OCI-LY1 (cell line): ENCODE data around the gene PSPN.
A peak's percentile ranks its signal among the peaks of the same experiment; 100 is the strongest.
"Not testable (repeated sequence)": the region's sequence is repeated elsewhere in the genome, so short reads cannot be mapped to it uniquely, and the experiment has no call there.

Experiments used
- H2AFZ ChIP-seq: fragments of 200-600 bp; sonication (generic), shearing (Covaris generic); 2 replicates; pipeline ENCODE4 v1.6.0; 2014; ENCODE audit warnings: antibody characterized with exemption, mild to moderate bottlenecking, low read length
- H3F3A ChIP-seq: fragments of 200-600 bp; sonication (generic), shearing (Covaris generic); 2 replicates; pipeline ENCODE4 v1.6.0; 2014; ENCODE audit warnings: mild to moderate bottlenecking, antibody characterized with exemption, low read length, moderate library complexity; ENCODE audit not compliant: insufficient read depth
- H3K27ac ChIP-seq: fragments of 200-600 bp; sonication (generic); 2 replicates; pipeline ENCODE4 v1.5.1; 2014; ENCODE audit warnings: low read length, mixed run types, mild to moderate bottlenecking, low read depth; ENCODE audit not compliant: poor library complexity, severe bottlenecking
- H3K27me3 ChIP-seq: fragments of 200-600 bp; sonication (generic); 2 replicates; pipeline ENCODE4 v1.6.0; 2014; ENCODE audit warnings: antibody characterized with exemption, mild to moderate bottlenecking, low read length, moderate library complexity; ENCODE audit not compliant: insufficient read depth
- H3K36me3 ChIP-seq: fragments of 200-600 bp; sonication (generic); 2 replicates; pipeline ENCODE4 v1.6.1; 2014; ENCODE audit warnings: mild to moderate bottlenecking, antibody characterized with exemption, low read length, moderate library complexity, mixed read lengths; ENCODE audit not compliant: insufficient read depth
- H3K4me1 ChIP-seq: fragments of 200-600 bp; sonication (generic); 2 replicates; pipeline ENCODE4 v1.5.1; 2014; ENCODE audit warnings: mild to moderate bottlenecking, low read length, moderate library complexity; ENCODE audit not compliant: insufficient read depth, severe bottlenecking
- H3K4me2 ChIP-seq: fragments of 200-600 bp; sonication (generic), shearing (Covaris generic); 2 replicates; pipeline ENCODE4 v1.6.1; 2014; ENCODE audit warnings: low read length
- H3K4me3 ChIP-seq: fragments of 200-600 bp; sonication (generic); 2 replicates; pipeline ENCODE4 v1.5.1; 2014; ENCODE audit warnings: low read length, low read depth, mild to moderate bottlenecking, mixed read lengths; ENCODE audit not compliant: poor library complexity, severe bottlenecking
- H3K79me2 ChIP-seq: fragments of 200-600 bp; shearing (Covaris generic); 2 replicates; pipeline ENCODE4 v1.6.1; 2016; ENCODE audit warnings: mixed run types, low read length, mixed read lengths; ENCODE audit not compliant: insufficient read depth
- H3K9ac ChIP-seq: fragments of 200-600 bp; sonication (generic), shearing (Covaris generic); 2 replicates; pipeline ENCODE4 v1.6.1; 2014; ENCODE audit warnings: mild to moderate bottlenecking, low read length, mixed read lengths
- H3K9me2 ChIP-seq: fragments of 200-600 bp; sonication (generic), shearing (Covaris generic); 2 replicates; pipeline ENCODE4 v1.6.1; 2014; ENCODE audit warnings: low read depth, mild to moderate bottlenecking, low read length, mixed read lengths
- H3K9me3 ChIP-seq: fragments of 200-600 bp; shearing (Covaris generic); 2 replicates; pipeline ENCODE4 v1.6.1; 2014; ENCODE audit warnings: low read length, mixed read lengths
- H4K20me1 ChIP-seq: fragments of 200-600 bp; sonication (generic), shearing (Covaris generic); 2 replicates; pipeline ENCODE4 v1.6.0; 2016; ENCODE audit warnings: mild to moderate bottlenecking, low read length; ENCODE audit not compliant: insufficient read depth
- EZH2 ChIP-seq: fragments of 200-600 bp; sonication (generic), shearing (Covaris generic); IDR thresholded peaks from 2 replicates; pipeline ENCODE4 v1.8.0; 2017; ENCODE audit warnings: borderline replicate concordance, mixed run types, mild to moderate bottlenecking, antibody characterized with exemption, low read length, moderate library complexity, mixed read lengths
- TF ChIP-seq, protein P1 (sequence below): fragments of 200-600 bp; sonication (generic), shearing (Covaris generic); IDR thresholded peaks from 2 replicates; pipeline ENCODE4 v1.5.1; 2017; ENCODE audit warnings: mild to moderate bottlenecking, antibody characterized with exemption, low read length, moderate library complexity, mixed read lengths

Gene PSPN

DNA sequence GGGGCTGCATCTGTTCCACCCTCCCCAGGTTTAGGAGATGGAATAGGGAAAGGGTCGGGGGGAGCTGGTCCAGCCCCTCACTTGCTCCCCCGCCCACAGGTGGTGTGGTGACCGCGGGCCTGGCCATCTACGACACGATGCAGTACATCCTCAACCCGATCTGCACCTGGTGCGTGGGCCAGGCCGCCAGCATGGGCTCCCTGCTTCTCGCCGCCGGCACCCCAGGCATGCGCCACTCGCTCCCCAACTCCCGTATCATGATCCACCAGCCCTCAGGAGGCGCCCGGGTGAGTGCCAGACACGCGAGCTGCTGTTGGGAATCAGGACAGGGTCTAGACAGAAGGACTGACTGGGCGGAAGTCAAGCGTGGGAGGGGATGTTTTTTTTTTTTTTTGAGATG is 11.4 kb downstream of the PSPN start:
- H3K27me3 ChIP-seq = no peaks in the 10 kb centered on the region
- H3K4me1 ChIP-seq = peaks cover 14% of the 10 kb centered on the region
- H3K27ac ChIP-seq = no peak overlapping the region
- peaks cover 49% of the 10 kb centered on the region for H3K36me3 ChIP-seq
- no peaks in the 10 kb centered on the region for H3K9me2 ChIP-seq
- H3F3A ChIP-seq = no peaks in the 10 kb centered on the region
- H3K79me2 ChIP-seq = no peaks in the 10 kb centered on the region
- no peaks in the 10 kb centered on the region for H4K20me1 ChIP-seq
- H3K9ac ChIP-seq = no peak overlapping the region
- no peaks in the 10 kb centered on the region for H3K9me3 ChIP-seq
- no peak overlapping the region for H3K4me3 ChIP-seq
- no peak overlapping the region for H3K4me2 ChIP-seq
- no peak for TF ChIP-seq EZH2
- TF ChIP-seq, protein P1, sequence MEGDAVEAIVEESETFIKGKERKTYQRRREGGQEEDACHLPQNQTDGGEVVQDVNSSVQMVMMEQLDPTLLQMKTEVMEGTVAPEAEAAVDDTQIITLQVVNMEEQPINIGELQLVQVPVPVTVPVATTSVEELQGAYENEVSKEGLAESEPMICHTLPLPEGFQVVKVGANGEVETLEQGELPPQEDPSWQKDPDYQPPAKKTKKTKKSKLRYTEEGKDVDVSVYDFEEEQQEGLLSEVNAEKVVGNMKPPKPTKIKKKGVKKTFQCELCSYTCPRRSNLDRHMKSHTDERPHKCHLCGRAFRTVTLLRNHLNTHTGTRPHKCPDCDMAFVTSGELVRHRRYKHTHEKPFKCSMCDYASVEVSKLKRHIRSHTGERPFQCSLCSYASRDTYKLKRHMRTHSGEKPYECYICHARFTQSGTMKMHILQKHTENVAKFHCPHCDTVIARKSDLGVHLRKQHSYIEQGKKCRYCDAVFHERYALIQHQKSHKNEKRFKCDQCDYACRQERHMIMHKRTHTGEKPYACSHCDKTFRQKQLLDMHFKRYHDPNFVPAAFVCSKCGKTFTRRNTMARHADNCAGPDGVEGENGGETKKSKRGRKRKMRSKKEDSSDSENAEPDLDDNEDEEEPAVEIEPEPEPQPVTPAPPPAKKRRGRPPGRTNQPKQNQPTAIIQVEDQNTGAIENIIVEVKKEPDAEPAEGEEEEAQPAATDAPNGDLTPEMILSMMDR = no peak
- no peak overlapping the region for H2AFZ ChIP-seq

DNA sequence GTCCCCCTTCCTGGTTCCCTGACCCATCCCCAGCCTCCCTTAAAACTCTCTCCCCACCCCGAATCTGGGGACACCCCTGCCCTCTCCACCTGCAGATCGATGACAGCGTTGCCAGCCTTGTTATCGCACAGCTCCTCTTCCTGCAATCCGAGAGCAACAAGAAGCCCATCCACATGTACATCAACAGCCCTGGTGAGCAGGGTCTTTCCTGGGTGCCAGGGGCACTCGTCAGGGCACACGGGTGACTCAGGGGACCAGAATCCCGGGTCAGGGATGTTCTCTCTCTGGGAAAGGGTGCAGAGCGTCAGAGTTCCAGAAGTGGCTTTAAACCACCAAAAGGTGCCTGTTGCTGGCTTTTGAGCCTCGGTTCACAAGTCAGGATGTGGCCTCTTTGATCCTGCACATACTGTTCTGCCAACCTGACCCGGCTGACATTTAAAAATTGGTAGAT is 13.4 kb downstream of the PSPN start:
- Histone ChIP-seq H3K36me3 (peaks cover 30% of the 10 kb centered on the region), H3K4me3 (peak overlapping the region; percentile 82), H3K9me3 (no peaks in the 10 kb centered on the region), H3K9ac (peak overlapping the region; percentile 89), H2AFZ (no peak overlapping the region), H3K9me2 (no peaks in the 10 kb centered on the region), H3K4me1 (peaks cover 14% of the 10 kb centered on the region), H3F3A (no peaks in the 10 kb centered on the region), H3K79me2 (no peaks in the 10 kb centered on the region), H3K27me3 (no peaks in the 10 kb centered on the region), H3K4me2 (peak overlapping the region; percentile 80), H3K27ac (peak overlapping the region; percentile 27), H4K20me1 (no peaks in the 10 kb centered on the region)
- TF ChIP-seq, protein P1 = no peak
- no peak for TF ChIP-seq EZH2

DNA sequence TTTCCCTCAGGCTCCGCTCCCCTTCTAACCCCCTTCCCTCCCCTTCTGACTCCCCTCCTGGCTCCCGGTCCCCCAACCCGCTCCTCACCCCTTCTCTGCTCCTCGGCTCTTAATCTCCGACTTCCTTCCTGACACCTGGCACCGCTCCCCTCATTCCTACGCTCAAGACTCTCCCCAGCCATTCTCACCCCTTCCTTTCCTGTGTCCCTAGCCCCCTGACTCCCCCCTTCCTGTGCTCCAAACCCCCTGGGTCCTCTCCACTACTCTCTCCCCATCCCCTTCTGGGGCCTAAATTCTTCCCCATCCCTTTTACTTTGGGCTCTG is 13.7 kb downstream of the PSPN start:
- Histone ChIP-seq H3K9ac (peak overlapping the region; percentile 89), H2AFZ (no peak overlapping the region), H3K36me3 (peaks cover 26% of the 10 kb centered on the region), H3K9me3 (no peaks in the 10 kb centered on the region), H3K4me1 (peaks cover 14% of the 10 kb centered on the region), H3K27ac (peak overlapping the region; percentile 27), H4K20me1 (no peaks in the 10 kb centered on the region), H3F3A (no peaks in the 10 kb centered on the region), H3K4me2 (peak overlapping the region; percentile 80), H3K79me2 (no peaks in the 10 kb centered on the region), H3K4me3 (peak overlapping the region; percentile 82), H3K27me3 (no peaks in the 10 kb centered on the region), H3K9me2 (no peaks in the 10 kb centered on the region)
- TF ChIP-seq, protein P1 = no peak
- TF ChIP-seq EZH2 = no peak

DNA sequence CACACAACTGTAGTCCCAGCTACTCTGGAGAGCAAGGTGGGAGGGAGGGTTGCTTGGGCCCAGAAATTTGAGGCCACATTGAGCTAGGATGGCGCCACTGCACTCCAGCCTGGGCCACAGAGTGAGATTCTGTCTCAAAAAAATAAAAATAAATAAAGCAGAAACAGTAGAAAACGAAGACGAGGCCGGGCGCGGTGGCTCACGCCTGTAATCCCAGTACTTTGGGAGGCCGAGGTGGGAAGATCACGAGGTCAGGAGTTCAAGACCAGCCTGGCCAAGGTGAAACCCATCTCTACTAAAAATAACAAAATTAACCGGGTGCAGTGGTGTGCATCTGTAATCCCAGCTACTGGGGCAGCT is 14.9 kb downstream of the PSPN start:
- Histone ChIP-seq H3K4me3 (peak overlapping the region; percentile 82), H3K4me2 (peak overlapping the region; percentile 80), H3K4me1 (peaks cover 14% of the 10 kb centered on the region), H3K36me3 (peaks cover 16% of the 10 kb centered on the region)
- not testable (repeated sequence) for H3K9me3 ChIP-seq, H2AFZ ChIP-seq, H3F3A ChIP-seq, H3K27me3 ChIP-seq, H3K27ac ChIP-seq, H3K9me2 ChIP-seq, H4K20me1 ChIP-seq, H3K9ac ChIP-seq, H3K79me2 ChIP-seq

DNA sequence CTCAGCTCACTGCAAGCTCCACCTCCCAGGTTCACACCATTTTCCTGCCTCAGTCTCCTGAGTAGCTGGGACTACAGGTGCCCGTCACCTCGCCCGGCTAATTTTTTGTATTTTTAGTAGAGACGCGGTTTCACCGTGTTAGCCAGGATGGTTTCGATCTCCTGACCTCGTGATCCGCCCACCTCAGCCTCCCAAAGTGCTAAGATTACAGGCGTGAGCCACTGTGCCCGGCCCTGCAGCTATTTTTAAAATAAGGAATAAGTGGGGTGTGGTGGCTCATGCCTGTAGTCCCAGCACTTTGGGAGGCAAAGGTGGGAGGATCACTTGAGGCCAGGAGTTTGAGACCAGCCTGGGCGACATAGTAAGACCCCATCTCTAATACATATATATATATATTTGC is 15.3 kb downstream of the PSPN start:
- H3K27ac ChIP-seq, H3K4me2 ChIP-seq, H2AFZ ChIP-seq, H3K9me3 ChIP-seq, H3K79me2 ChIP-seq, H3K9me2 ChIP-seq, H4K20me1 ChIP-seq, H3K27me3 ChIP-seq, H3K9ac ChIP-seq, H3K4me3 ChIP-seq, H3F3A ChIP-seq: not testable (repeated sequence)
- peaks cover 14% of the 10 kb centered on the region for H3K4me1 ChIP-seq
- peaks cover 12% of the 10 kb centered on the region for H3K36me3 ChIP-seq
